Heart right ventricle (tissue), 16 donors: ENCODE results near the gene ZNF891. TPM values are rescaled to one million over a fixed set of nuclear protein-coding genes. Genes with fewer than 3 reads are reported as not detected.
A peak's percentile ranks its signal among the peaks of the same experiment; 100 is the strongest.

Experiments used
- ATAC-seq, 8 donors: fragments of 200-7000 bp; cut with Tn5 transposase; one replicate each; pipeline ENCODE4 v1.9.1; 2020; ENCODE audit warnings: mild to moderate bottlenecking in 8 of 8, moderate library complexity in 8 of 8, moderate number of reproducible peaks in 1 of 8
- DNase-seq, 2 donors: peaks; one replicate each; pipeline ENCODE4 v3.0.0-alpha.2; 2020
- H3K27ac ChIP-seq, 10 donors: fragments of 200-600 bp; sonication (generic) in 2 of 10; one replicate each; pipeline versions ENCODE4 v1.5.0 to v1.8.0; 2020 to 2022; ENCODE audit warnings: mild to moderate bottlenecking in 3 of 10
- H3K27me3 ChIP-seq, 7 donors: fragments of 200-600 bp; one replicate each; pipeline ENCODE4 v1.8.0; 2021 to 2022; ENCODE audit warnings: mild to moderate bottlenecking in 2 of 7
- H3K36me3 ChIP-seq, 9 donors: fragments of 200-600 bp; sonication (generic) in 1 of 9; one replicate each; pipeline versions ENCODE4 v1.5.0 to v1.8.0; 2020 to 2022; ENCODE audit warnings: mild to moderate bottlenecking in 2 of 9
- H3K4me1 ChIP-seq, 9 donors: fragments of 200-600 bp; sonication (generic) in 1 of 9; one replicate each; pipeline versions ENCODE4 v1.5.0 to v1.8.0; 2020 to 2022; ENCODE audit warnings: mild to moderate bottlenecking in 4 of 9
- H3K4me3 ChIP-seq, 10 donors: fragments of 200-600 bp; sonication (generic) in 2 of 10; one replicate each; pipeline versions ENCODE4 v1.5.0 to v1.8.0; 2020 to 2022; ENCODE audit warnings: mild to moderate bottlenecking in 7 of 10, moderate library complexity in 2 of 10
- H3K9me3 ChIP-seq, 11 donors: fragments of 200-600 bp in 10 of 11; sonication (generic) in 2 of 11; one replicate each; pipeline versions ENCODE4 v1.5.0 to v1.8.0; 2013 to 2022; ENCODE audit warnings: mild to moderate bottlenecking in 2 of 11, control low read depth in 1 of 11, moderate library complexity in 1 of 11
- WGBS, 2 donors: extraction: QIAGEN DNeasy Blood & Tissue Kit; methylation state at CpG; one replicate each; pipeline ENCODE4 v1.1.7; 2013; ENCODE audit warnings: inconsistent platforms in 1 of 2; 5-methylcytosine and 5-hydroxymethylcytosine counted together
- intact Hi-C, 10 donors: fragments of 100-400 bp; cut with DNase I; formaldehyde crosslinking; loops; one replicate each; pipeline versions ENCODE4 v1.11.1 to v1.14.2; 2022
- long read RNA-seq, 3 donors: library from polyadenylated mRNA; unstranded; transcript quantifications; one replicate each; pipeline ENCODE4 v2.0.0, GENCODE V29; 2020 to 2021
- polyA plus RNA-seq, 2 donors: library from polyadenylated mRNA; stranded (reverse); fragments of 200-250 nt; gene quantifications; one replicate each; pipeline ENCODE4 v1.2.3, GENCODE V29; 2013
- total RNA-seq, 10 donors: library from RNA; stranded (reverse); fragmentation: NEBNext Ultra II Directional in 3 of 10; extraction: Animal tissue kit (Norgen Biotek cat#: 25700) in 3 of 10; gene quantifications; one replicate each; pipeline versions ENCODE4 v1.2.1 to v1.2.4, GENCODE V29; 2021 to 2023
- TF ChIP-seq, protein P1 (sequence below), 9 donors: fragments of 200-600 bp; sonication (generic) in 2 of 9; IDR thresholded peaks; one replicate each; pipeline versions ENCODE4 v1.5.0 to v1.8.0; 2021 to 2022; ENCODE audit warnings: antibody characterized with exemption in 9 of 9, mild to moderate bottlenecking in 5 of 9, moderate library complexity in 1 of 9
- donor health status: Arrhythmogenic right ventricular cardiomyopathy.
- donor health status: ischemic (EF 13 %, LVEDD 7.1; RV severe dilation, severe dysfunction).
- donor health status: healthy with polysubstance abuse.
- donor health status: DM: no; HTN: yes; CAD: no.
- donor health status: DM: no; HTN: no; CAD: no.
- donor health status: ischemic (EF 25% LVEDD 6.9; RV normal size, moderate dysfunction).
- donor health status: ischemic (EF 25% LVEDD 5.7; RV mildly dilated, moderate dysfunction).
- donor health status: healthy.
- donor health status: DM: yes; HTN: yes; CAD: no.
- donor health status: Ischemic cardiomyopathy.
- donor health status: ischemic (EF 35%, LVEDD 5.7; RV mildly dilated, moderate dysfunction).
- donor health status: nonischemic (EF 11% LVEDD 7.7; RV severe dilation, severe dysfunction).
- donor health status: DM: yes; HTN: yes; CAD: no.
- donor health status: PGD.
- donor health status: ischemic (EF 29% LVEDD 5.4; RV normal size, mild dysfunction).
- donor health status: nonischemic (EF 23%, LVEDD 6.1; RV moderate dilation, normal function).

The ZNF891 gene
- total RNA-seq: 1 to 10 TPM in 3 of 10 donors, under 1 TPM in 7; 0.64 to 1.2 (median 0.88) TPM
- 1 to 10 TPM in 1 of 2 donors, under 1 TPM in 1; 0.23 to 1.0 TPM for polyA plus RNA-seq
- long read RNA-seq, donor 1, full-length matches to known transcripts: 1 of 2 reads
- long read RNA-seq, donor 1, partial matches to known transcripts: 0 of 2 reads
- long read RNA-seq, donor 1, other reads (novel, unspliced or antisense): 1 of 2 reads
- long read RNA-seq, donor 2, full-length matches to known transcripts: 2 of 2 reads
- long read RNA-seq, donor 2, partial matches to known transcripts: 0 of 2 reads
- long read RNA-seq, donor 2, other reads (novel, unspliced or antisense): 0 of 2 reads
- long read RNA-seq, donor 3, full-length matches to known transcripts: 1 of 3 reads
- long read RNA-seq, donor 3, partial matches to known transcripts: 0 of 3 reads
- long read RNA-seq, donor 3, other reads (novel, unspliced or antisense): 2 of 3 reads

- intact Hi-C loops: loop anchor here in 5 of 10 donors (1.0 to 2.0 kb wide), 4 partner anchors 49 to 93 kb away; partner anchors contain the start of genes ZNF140 (in 5 of the 5), ZNF268 (in 1 of the 5) and ZNF84 (in 1 of the 5)
- Histone ChIP-seq H3K27me3 (no peaks in the 10 kb centered on the region), H3K36me3 (peaks cover 0 to 68% (median 30%) of the 10 kb centered on the region in 9 donors), H3K27ac (peak within 1 kb of the TSS; percentile 89 to 97 (median 92)), H3K4me1 (peaks cover 0 to 19% (median 12%) of the 10 kb centered on the region in 9 donors), H3K9me3 (peaks cover 3 to 80% (median 50%) of the 10 kb centered on the region in 11 donors), H3K4me3 (peak within 1 kb of the TSS; percentile 73 to 93 (median 84))
- DNase-seq (peak; percentile 95 to 98), ATAC-seq (peak; percentile 96 to 100 (median 98))
- WGBS, 2 donors: 0 to 1% methylated on average over 74 to 87 of the region's 87 CpGs
- TF ChIP-seq, protein P1, sequence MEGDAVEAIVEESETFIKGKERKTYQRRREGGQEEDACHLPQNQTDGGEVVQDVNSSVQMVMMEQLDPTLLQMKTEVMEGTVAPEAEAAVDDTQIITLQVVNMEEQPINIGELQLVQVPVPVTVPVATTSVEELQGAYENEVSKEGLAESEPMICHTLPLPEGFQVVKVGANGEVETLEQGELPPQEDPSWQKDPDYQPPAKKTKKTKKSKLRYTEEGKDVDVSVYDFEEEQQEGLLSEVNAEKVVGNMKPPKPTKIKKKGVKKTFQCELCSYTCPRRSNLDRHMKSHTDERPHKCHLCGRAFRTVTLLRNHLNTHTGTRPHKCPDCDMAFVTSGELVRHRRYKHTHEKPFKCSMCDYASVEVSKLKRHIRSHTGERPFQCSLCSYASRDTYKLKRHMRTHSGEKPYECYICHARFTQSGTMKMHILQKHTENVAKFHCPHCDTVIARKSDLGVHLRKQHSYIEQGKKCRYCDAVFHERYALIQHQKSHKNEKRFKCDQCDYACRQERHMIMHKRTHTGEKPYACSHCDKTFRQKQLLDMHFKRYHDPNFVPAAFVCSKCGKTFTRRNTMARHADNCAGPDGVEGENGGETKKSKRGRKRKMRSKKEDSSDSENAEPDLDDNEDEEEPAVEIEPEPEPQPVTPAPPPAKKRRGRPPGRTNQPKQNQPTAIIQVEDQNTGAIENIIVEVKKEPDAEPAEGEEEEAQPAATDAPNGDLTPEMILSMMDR (IDR thresholded peaks at IDR 0.05): peak in 1 of 9 donors; percentile 10
Observed at GRCh38 chr12:133130038-133130807, at the start of gene ZNF891, which contains the start of gene ZNF10. TSS of gene ZNF891 (minus strand) at chr12:133130274. CDS start at chr12:133121918, 8,356 bp downstream. TSS of gene ZNF10 (plus strand) at chr12:133130627. CDS start at chr12:133144493, 13,866 bp downstream.

DNA sequence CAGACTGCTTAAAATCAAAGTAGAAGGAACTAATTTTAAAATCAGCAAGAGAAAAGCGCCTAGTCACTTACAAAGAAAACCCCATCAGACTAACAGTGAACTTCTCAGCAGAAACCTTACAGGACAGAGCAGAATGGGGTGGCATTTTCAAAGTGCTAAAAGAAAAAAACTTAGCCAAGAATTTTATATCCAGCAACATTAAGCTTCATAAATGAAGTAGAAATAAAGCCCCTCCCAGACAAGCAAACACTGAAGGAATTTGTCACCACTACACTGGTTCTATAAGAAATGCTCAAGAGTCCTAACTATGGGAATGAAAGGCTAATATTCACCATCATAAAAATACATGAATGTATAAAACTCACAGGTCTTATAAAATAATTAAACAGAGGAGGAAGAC is 44.8 kb upstream of the ZNF891 start:
- TF ChIP-seq, protein P1 (IDR thresholded peaks at IDR 0.05): no peak
- H3K4me1 ChIP-seq: no peaks in the 10 kb centered on the region
- H3K4me3 ChIP-seq: no peak overlapping the region
- no peaks in the 10 kb centered on the region for H3K27me3 ChIP-seq
- DNase-seq (no peak), ATAC-seq (no peak)
- H3K27ac ChIP-seq: no peak overlapping the region
- WGBS, 2 donors: 74 to 78% methylated on average over 1 of the region's 1 CpG
- H3K36me3 ChIP-seq: no peaks in the 10 kb centered on the region
- peaks cover 0 to 100% (median 30%) of the 10 kb centered on the region in 11 donors for H3K9me3 ChIP-seq
- intact Hi-C loops: no loop called here

DNA sequence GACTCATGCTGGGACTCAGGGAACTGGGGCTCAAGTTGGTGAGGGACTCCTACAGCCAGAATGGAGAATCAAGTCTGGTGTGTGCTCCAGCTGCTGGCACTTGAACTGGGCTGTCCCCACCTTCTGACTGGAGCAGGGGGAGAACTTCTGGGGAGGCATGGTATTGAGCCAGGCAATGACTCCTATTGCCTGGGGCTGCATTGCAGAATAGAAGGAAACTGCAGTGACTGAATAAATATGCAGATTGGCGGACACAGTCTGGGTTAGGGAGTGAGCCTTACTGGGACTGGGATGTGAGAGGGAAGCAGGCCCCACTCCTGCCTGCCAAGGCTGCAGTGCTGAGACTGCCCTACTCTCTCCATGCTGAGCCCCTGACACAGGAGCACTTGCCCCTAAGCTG is 42.4 kb upstream of the ZNF891 start:
- peaks cover 0 to 100% (median 31%) of the 10 kb centered on the region in 11 donors for H3K9me3 ChIP-seq
- H3K36me3 ChIP-seq: no peaks in the 10 kb centered on the region
- DNase-seq (no peak), ATAC-seq (no peak)
- WGBS, 2 donors: 78 to 100% methylated on average over 1 of the region's 1 CpG
- TF ChIP-seq, protein P1 (IDR thresholded peaks at IDR 0.05): no peak
- H3K4me1 ChIP-seq: no peaks in the 10 kb centered on the region
- H3K27ac ChIP-seq: no peak overlapping the region
- no peaks in the 10 kb centered on the region for H3K27me3 ChIP-seq
- H3K4me3 ChIP-seq: no peak overlapping the region
- intact Hi-C loops: no loop called here

DNA sequence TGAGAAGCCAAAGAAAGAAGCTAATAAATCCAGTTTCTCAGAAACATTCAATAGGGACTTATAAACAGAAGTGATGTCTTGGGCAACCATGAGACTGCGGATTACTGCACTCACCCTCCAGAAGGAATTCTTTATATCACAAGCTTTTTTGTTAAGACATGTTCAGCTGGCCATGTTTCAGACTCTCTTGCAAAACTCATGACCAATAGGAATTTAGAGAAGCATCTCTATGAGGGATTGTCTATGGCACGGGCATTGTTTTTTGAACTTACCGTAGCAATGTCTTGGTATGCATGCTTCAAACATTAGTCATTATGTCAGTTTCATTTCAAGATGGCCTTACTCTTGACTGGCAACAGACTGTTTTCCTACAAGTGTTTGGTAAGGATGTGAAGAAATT is 35.7 kb upstream of the ZNF891 start:
- no peak for ATAC-seq
- DNase-seq: no peak
- 88 to 93% methylated on average over 3 of the region's 3 CpGs for WGBS, 2 donors
- no peak overlapping the region for H3K4me3 ChIP-seq
- H3K9me3 ChIP-seq: peaks cover 0 to 100% (median 46%) of the 10 kb centered on the region in 11 donors
- intact Hi-C loops: no loop called here
- H3K27me3 ChIP-seq: no peaks in the 10 kb centered on the region
- no peaks in the 10 kb centered on the region for H3K4me1 ChIP-seq
- H3K27ac ChIP-seq: no peak overlapping the region
- TF ChIP-seq, protein P1 (IDR thresholded peaks at IDR 0.05): no peak
- H3K36me3 ChIP-seq: no peaks in the 10 kb centered on the region
